Memory B cell (primary cell): ENCODE results near the gene MLXIP.

Experiments
- ATAC-seq: fragments of 150-1000 bp; cut with Tn5 transposase; 2 replicates; pipeline ENCODE4 v1.10.0; 2021; ENCODE audit warnings: low read depth, mild to moderate bottlenecking, moderate library complexity
- DNase-seq, 2 donors: peaks; one replicate each; pipeline ENCODE4 v3.0.0; 2022; ENCODE audit warnings: low spot score in 2 of 2
- H3K27ac Mint-ChIP-seq: one replicate; pipeline ENCODE4 v1.8.0; 2022; ENCODE audit warnings: mild to moderate bottlenecking, moderate library complexity, mixed read lengths
- H3K27me3 Mint-ChIP-seq: one replicate; pipeline ENCODE4 v1.8.0; 2022; ENCODE audit warnings: mixed read lengths
- H3K36me3 Mint-ChIP-seq: one replicate; pipeline ENCODE4 v1.8.0; 2022; ENCODE audit warnings: mild to moderate bottlenecking, mixed read lengths
- H3K4me1 Mint-ChIP-seq: one replicate; pipeline ENCODE4 v1.8.0; 2022; ENCODE audit warnings: mixed read lengths
- H3K4me3 Mint-ChIP-seq: one replicate; pipeline ENCODE4 v1.8.0; 2022; ENCODE audit warnings: mild to moderate bottlenecking, moderate library complexity, mixed read lengths
- H3K9me3 Mint-ChIP-seq: one replicate; pipeline ENCODE4 v1.8.0; 2022; ENCODE audit warnings: mixed read lengths

The MLXIP gene

DNA sequence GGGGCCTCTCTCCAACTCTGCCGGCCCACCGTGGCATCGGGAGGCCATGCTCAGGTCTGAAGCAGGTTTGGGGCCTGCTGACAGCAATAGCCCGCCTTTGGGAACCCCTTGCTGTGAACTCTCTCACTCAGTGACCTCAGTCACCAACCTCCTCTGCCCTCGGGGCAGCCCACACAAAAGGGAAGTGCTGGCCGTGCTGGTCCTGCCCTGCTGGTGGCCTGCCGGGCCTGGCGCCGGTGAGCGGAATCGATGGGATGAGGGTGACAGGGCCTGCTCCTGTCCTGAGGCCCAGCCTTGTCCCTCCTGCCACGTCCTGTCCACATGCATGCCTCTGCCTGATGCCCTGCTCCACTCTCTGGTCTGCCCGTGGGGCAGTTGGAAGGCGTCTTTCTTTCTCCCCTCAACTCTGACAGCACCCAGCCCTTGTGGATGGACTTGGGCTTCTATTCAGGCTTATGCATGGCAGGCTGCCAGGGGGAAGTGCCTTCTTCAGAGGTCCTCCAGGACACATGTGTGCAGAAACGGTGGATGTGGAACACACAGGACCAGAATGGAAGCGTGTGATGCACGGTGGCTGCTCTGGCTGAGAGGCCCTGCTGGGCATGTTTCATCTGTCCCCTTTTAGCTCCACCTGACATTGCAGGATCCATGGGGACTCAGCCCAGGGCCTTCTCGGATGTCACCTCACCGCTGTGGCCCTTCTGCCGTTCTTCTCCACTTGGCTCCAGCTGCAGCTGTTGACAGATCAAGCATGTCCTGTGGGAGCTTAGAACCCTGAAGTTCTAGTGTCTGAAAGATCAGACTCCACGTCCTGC lies 63.6 kb downstream of the MLXIP start:
- H3K27me3 Mint-ChIP-seq: no peaks in the 10 kb centered on the region
- H3K4me3 Mint-ChIP-seq: no peak overlapping the region
- no peaks in the 10 kb centered on the region for H3K9me3 Mint-ChIP-seq
- H3K36me3 Mint-ChIP-seq: peaks cover 12% of the 10 kb centered on the region
- DNase-seq (no peak), ATAC-seq (no peak)
- peaks cover 2% of the 10 kb centered on the region for H3K4me1 Mint-ChIP-seq
- no peak overlapping the region for H3K27ac Mint-ChIP-seq

DNA sequence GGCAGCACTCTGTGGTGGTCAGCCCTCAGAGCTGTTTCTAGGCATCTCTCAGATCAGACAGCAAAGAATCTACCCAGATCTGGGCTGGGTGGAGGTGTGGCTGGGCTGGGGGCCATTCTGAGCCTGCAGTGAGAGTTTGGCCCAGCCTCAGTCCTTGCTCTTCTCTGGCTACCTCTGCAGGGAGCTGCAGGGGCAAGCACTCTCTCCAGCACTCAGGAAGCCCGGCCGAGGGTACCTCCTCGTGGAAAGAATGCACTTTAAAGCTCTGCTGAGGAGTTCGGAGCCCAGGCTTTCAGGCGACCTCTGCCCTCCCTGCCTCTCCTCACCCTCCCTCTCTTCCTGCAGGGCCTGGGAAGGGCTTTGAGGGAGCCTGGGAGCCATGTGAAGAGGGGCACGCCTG lies 64.3 kb downstream of the MLXIP start:
- ATAC-seq: no peak
- no peak for DNase-seq
- no peaks in the 10 kb centered on the region for H3K9me3 Mint-ChIP-seq
- no peaks in the 10 kb centered on the region for H3K27me3 Mint-ChIP-seq
- peaks cover 12% of the 10 kb centered on the region for H3K36me3 Mint-ChIP-seq
- peaks cover 2% of the 10 kb centered on the region for H3K4me1 Mint-ChIP-seq
- H3K4me3 Mint-ChIP-seq: no peak overlapping the region
- H3K27ac Mint-ChIP-seq: no peak overlapping the region

DNA sequence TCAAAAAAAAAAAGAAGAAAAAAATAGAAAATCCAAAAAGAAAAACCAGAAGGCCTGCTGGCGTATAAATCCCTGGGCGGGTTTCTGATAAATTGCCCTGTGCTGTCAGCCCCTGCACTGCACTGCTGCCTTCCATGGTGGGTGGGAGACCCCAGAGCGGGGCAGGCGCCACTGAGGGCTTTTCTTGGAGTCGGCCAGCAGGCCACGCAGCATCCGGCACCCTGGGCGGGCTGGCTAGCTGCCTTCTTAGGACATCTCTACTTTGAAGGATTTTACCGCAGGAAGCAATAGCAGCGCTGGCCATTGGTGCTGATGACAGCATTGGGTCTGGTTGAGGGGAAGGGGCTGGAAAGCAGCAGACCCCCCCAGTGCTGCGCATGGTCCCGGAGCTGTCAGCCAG lies 66.3 kb downstream of the MLXIP start:
- H3K9me3 Mint-ChIP-seq: no peaks in the 10 kb centered on the region
- H3K27me3 Mint-ChIP-seq: no peaks in the 10 kb centered on the region
- no peak for ATAC-seq
- no peak overlapping the region for H3K4me3 Mint-ChIP-seq
- peaks cover 2% of the 10 kb centered on the region for H3K4me1 Mint-ChIP-seq
- DNase-seq: no peak
- H3K27ac Mint-ChIP-seq: no peak overlapping the region
- H3K36me3 Mint-ChIP-seq: peaks cover 12% of the 10 kb centered on the region

DNA sequence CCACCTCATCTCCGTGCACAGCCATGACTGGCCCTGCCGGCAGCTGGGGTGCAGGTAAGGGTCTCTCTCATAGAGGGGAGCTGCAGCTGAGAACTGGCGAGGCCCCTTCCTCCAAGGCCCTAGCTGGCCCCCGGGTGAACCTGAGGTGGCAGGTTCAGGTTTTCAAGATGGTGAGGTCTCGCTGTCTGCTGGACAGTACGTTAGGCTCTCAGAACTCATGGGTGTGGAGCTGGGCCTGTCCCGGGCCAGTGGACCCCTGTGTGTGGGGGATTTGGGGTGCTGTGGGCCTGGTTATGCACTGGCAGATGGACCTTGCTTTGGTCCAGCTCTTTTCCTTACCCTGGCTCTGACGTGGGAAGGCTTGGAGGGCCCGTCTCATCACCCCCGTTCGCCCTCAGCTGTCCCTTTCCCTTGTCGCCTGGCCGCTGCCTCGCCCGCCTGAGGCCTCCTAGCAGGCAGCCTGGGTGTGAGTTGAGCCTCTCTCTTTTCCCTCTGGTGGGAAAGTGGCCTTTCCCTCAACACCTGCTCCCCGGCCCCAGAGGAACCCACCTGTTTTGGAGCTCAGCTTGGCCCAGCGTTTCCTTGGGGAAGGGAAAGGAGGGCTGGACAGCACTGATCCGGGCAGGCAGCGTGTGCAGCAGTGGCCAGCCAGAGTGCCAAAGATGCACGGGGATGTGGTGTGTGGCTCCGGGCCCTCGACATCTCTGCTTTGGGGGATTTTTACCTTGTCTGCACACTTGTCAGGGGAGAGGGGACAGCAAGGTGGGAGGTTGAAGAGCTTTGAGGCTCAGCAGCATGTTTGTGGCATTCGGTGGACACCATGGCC lies 67.2 kb downstream of the MLXIP start:
- Mint-ChIP-seq H3K9me3 (no peaks in the 10 kb centered on the region), H3K27ac (no peak overlapping the region), H3K36me3 (peaks cover 9% of the 10 kb centered on the region), H3K27me3 (no peaks in the 10 kb centered on the region), H3K4me1 (peaks cover 2% of the 10 kb centered on the region), H3K4me3 (no peak overlapping the region)
- no peak for ATAC-seq
- DNase-seq: no peak

DNA sequence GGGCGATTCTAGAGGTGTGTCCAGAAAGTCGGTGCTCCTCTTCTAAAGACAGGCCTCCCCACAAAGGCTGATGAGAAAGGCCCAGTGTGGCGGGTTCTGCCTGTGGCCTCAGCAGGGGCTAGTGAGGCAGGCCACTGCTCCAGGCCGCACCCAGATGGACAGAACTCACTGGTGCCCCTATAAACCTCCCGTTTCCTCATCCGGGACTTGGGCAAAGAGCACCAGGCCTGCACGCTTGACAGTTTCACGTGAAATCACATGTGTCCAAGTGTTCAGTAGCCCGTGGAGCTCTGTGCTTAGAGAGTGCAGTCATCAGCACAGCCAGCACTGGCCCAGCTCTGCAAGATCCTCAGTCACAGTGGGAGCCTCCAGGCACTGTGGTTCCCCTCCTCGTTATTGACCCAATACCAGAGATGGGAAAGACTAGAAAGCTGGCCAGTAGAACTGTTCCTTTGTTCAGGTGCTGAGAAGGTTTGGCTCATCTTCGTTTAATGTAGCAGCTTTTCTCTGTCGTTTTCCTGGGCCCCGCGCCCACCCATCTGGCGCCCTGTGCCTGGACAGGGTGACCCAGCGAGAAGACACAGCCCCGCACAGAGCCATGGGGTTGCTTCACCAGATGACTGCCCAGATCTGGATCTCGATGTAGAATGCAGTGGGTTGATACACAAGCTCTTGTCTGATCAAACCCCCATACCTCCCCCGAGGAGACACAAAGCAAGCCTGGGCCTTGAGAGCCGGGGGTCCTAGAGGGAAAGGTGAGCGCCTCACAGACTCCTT lies 69.1 kb downstream of the MLXIP start:
- Mint-ChIP-seq H3K27ac (peak overlapping the region; percentile 45), H3K27me3 (no peaks in the 10 kb centered on the region), H3K4me1 (peaks cover 2% of the 10 kb centered on the region), H3K36me3 (peaks cover 4% of the 10 kb centered on the region), H3K9me3 (no peaks in the 10 kb centered on the region), H3K4me3 (no peak overlapping the region)
- no peak for DNase-seq
- ATAC-seq: no peak

DNA sequence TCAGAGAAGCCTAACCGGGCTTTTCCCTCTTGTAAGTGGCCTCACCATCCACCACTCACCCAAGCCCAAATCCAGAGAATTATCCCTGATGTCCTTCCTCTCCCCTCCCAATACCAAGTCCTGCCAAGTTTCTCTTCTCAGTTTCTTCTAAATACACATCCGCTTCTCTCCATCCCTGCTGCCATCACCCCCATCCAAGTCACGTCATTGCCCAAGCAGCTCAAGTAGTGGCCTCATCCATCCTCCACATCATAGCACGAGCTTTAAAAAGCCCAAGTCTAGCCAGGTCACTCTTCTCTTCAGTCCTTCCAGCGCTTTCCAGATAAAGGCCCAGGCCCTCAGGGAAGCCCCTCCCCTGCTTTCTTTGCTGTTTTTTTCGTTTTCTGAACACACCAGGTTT lies 70.1 kb downstream of the MLXIP start:
- ATAC-seq (no peak), DNase-seq (no peak)
- H3K4me1 Mint-ChIP-seq: peaks cover 1% of the 10 kb centered on the region
- no peak overlapping the region for H3K27ac Mint-ChIP-seq
- H3K36me3 Mint-ChIP-seq: peaks cover 2% of the 10 kb centered on the region
- H3K27me3 Mint-ChIP-seq: no peaks in the 10 kb centered on the region
- H3K9me3 Mint-ChIP-seq: no peaks in the 10 kb centered on the region
- no peak overlapping the region for H3K4me3 Mint-ChIP-seq

DNA sequence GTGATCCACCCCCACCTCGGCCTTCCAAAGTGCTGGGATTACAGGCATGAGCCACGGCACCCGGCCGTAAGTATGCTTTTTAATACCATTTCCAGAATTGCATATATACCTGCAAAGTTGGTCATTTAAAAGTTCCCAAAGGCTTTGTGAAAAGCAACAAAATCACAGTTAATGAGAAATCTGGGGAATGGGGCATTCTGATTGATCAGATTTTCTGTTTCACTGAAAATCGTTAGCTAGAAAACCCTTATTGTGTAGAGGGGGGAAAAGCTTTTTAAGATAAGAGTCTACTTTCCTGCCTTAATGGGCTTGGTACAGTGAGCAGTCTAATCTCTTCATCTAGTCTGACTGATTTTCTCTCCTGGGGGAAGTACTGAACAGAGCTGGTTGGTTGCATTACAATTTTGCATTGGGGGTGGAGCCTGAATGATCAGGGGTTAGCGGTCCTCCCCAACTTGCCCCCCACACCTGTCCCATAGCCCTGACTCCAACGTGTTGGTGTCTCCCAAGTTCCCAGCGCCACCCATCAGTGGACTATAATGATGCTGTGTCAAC lies 71.6 kb downstream of the MLXIP start:
- Mint-ChIP-seq H3K36me3 (no peaks in the 10 kb centered on the region), H3K9me3 (no peaks in the 10 kb centered on the region), H3K4me3 (no peak overlapping the region), H3K4me1 (no peaks in the 10 kb centered on the region), H3K27me3 (peaks cover 3% of the 10 kb centered on the region), H3K27ac (no peak overlapping the region)
- no peak for DNase-seq
- ATAC-seq: no peak

DNA sequence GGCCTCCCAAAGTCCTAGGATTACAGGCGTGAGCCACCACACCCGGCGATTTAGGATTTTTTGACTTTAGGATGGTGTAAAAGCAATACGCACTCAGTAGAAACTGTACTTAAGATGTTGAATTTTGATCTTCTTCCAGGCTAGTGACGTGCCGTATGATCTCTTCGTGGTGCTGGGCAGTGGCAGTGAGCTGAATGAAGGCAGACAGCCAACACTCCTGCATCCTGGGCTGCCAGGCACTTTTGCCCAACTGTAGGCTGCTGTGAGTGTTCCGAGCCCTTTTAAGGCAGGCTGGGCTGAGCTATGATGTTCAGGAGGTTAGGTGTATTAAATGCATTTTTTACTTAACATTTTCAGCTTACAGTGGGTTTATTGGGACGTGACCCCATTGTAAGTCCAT lies 74.2 kb downstream of the MLXIP start:
- H3K9me3 Mint-ChIP-seq: no peaks in the 10 kb centered on the region
- DNase-seq: no peak
- peaks cover 4% of the 10 kb centered on the region for H3K27me3 Mint-ChIP-seq
- peaks cover 1% of the 10 kb centered on the region for H3K36me3 Mint-ChIP-seq
- H3K4me3 Mint-ChIP-seq: no peak overlapping the region
- H3K4me1 Mint-ChIP-seq: no peaks in the 10 kb centered on the region
- no peak for ATAC-seq
- no peak overlapping the region for H3K27ac Mint-ChIP-seq

DNA sequence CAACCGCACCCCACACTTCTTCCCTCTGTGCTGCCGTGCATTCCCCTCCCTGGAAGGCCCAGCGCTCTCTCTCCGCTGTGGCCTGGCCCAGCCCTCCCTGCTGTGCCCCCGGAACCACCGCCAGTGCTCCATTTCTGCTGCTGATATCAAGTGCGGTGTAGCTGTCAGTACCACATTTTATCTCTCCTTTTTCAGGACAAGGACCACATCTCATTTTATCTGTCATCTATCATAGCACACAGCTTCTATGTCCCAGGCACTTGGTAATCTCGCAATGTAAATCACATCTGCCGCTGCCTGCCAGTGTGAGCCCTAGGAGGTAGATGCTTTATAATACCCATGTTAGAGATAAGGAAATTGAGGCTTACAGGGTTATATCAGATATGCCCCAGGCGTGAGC lies 77.1 kb downstream of the MLXIP start:
- Mint-ChIP-seq H3K36me3 (peaks cover 1% of the 10 kb centered on the region), H3K4me3 (no peak overlapping the region), H3K27ac (no peak overlapping the region), H3K4me1 (no peaks in the 10 kb centered on the region), H3K27me3 (peaks cover 6% of the 10 kb centered on the region), H3K9me3 (no peaks in the 10 kb centered on the region)
- no peak for ATAC-seq
- DNase-seq: no peak

DNA sequence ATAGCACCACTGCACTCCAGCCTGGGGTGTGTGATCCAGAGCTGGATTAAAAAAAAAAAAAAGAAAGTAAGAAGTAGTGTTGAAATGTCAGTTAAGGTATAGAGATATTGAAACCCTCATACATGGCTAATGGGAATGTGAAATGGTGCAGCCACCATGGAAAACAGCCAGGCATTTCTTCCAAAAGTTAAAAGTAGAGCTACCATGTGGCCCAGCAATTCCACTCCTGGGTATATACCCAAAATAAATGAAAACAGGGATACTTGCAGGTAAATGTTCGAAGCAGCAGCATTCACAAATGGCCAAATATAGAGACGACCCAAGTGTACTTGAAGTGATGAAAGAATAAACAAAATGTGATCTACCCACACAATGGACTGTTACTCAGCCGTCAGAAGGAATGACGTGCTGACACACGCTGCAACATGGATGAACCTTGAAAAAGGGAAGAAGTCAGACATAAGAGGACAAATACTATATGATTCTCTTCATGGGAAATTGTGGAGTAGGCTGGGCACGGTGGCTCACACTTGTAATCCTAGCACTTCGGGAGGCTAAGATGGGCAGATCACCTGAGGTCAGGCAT lies 80.2 kb downstream of the MLXIP start:
- DNase-seq: no peak

DNA sequence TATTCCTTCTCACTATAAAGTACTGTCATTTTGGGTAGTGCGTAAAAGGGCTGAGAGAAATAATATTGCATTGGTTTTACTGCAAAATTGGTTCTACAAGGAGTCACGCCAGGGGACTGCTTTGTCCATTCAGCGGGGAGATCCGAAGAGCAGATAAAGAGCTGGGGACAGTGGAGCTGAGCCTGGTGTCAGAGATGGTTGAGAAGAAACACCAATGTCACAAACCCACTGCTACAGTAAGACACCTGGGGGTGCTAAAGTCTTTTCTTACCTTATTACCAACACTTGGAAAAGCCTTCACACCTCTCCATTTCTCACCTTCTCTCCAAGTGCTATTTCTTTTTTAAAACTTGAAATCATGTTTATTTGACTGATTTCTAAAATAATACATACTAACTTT lies 81.3 kb downstream of the MLXIP start:
- DNase-seq (no peak), ATAC-seq (no peak)
- H3K27me3 Mint-ChIP-seq: peaks cover 6% of the 10 kb centered on the region
- no peaks in the 10 kb centered on the region for H3K4me1 Mint-ChIP-seq
- H3K9me3 Mint-ChIP-seq: no peaks in the 10 kb centered on the region
- peaks cover 1% of the 10 kb centered on the region for H3K36me3 Mint-ChIP-seq
- no peak overlapping the region for H3K27ac Mint-ChIP-seq
- H3K4me3 Mint-ChIP-seq: no peak overlapping the region

More for the DNA sequence above, 80.2 kb downstream of the MLXIP start:
- H3K36me3 Mint-ChIP-seq: peaks cover 1% of the 10 kb centered on the region
- H3K27me3 Mint-ChIP-seq: peaks cover 6% of the 10 kb centered on the region
- H3K4me1 Mint-ChIP-seq: no peaks in the 10 kb centered on the region
- no peaks in the 10 kb centered on the region for H3K9me3 Mint-ChIP-seq
- H3K27ac Mint-ChIP-seq: no peak overlapping the region
- ATAC-seq: no peak
- H3K4me3 Mint-ChIP-seq: no peak overlapping the region

DNA sequence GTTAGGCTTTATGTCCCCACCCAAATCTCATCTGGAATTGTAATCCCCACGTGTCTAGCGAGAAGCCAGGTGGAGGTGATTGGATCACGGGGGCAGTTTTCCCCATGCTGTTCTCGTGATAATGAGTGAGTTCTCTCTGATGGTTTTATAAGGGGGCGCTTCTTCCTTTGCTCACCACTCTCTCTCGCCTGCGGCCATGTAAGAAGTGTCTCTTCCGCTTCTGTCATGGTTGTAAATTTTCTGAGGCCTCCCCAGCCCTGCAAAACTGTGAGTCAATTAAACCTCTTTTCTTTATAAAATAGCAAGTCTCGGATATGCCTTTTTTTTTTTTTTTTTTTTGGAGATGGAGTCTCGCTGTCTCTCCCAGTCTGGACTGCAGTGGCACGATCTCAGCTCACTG lies 82.2 kb downstream of the MLXIP start:
- H3K36me3 Mint-ChIP-seq: no peaks in the 10 kb centered on the region
- H3K27ac Mint-ChIP-seq: no peak overlapping the region
- H3K4me1 Mint-ChIP-seq: no peaks in the 10 kb centered on the region
- peaks cover 7% of the 10 kb centered on the region for H3K27me3 Mint-ChIP-seq
- DNase-seq (no peak), ATAC-seq (no peak)
- H3K9me3 Mint-ChIP-seq: no peaks in the 10 kb centered on the region
- no peak overlapping the region for H3K4me3 Mint-ChIP-seq

DNA sequence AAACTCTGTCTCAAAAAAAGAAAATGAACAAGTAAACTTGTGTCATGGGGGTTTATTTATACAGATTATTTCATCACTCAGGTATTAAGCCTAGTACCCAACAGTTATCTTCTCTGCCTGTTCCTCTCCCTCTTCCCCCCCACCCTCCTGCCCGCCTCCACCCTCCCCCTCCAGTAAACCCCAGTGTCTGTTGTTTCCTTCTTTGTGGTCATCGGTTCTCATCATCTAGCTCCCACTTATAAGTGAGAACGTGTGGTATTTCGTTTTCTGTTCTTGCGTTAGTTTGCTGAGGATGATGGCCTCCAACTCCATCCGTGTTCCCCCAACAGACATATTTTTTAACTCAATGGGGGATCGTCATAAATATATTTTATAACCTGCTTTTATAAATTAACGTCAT lies 83.1 kb downstream of the MLXIP start:
- Mint-ChIP-seq H3K4me1 (no peaks in the 10 kb centered on the region), H3K27ac (no peak overlapping the region), H3K36me3 (no peaks in the 10 kb centered on the region), H3K27me3 (peaks cover 7% of the 10 kb centered on the region), H3K9me3 (no peaks in the 10 kb centered on the region), H3K4me3 (no peak overlapping the region)
- ATAC-seq (no peak), DNase-seq (no peak)
